A673 (cell line): Measurements from ENCODE around the gene ATP6V1G1.
"Not testable (repeated sequence)": the region's sequence is repeated elsewhere in the genome, so short reads cannot be mapped to it uniquely, and the experiment has no call there.

ENCODE experiments used
- EZH2 ChIP-seq: fragments of 200-600 bp; sonication (generic); IDR thresholded peaks from 2 replicates; pipeline ENCODE4 v1.6.1; 2017; ENCODE audit warnings: borderline replicate concordance, low read depth, mild to moderate bottlenecking, mixed read lengths, antibody characterized with exemption, low read length; ENCODE audit not compliant: poor library complexity, severe bottlenecking
- TF ChIP-seq, protein P1 (sequence below): fragments of 300-800, 200-600 bp; sonication (generic); conservative IDR thresholded peaks from 2 replicates; pipeline ENCODE4 v1.5.1; 2017; ENCODE audit warnings: low read depth, mild to moderate bottlenecking, antibody characterized with exemption, low read length, moderate library complexity, mixed read lengths

- TF ChIP-seq, protein P1, sequence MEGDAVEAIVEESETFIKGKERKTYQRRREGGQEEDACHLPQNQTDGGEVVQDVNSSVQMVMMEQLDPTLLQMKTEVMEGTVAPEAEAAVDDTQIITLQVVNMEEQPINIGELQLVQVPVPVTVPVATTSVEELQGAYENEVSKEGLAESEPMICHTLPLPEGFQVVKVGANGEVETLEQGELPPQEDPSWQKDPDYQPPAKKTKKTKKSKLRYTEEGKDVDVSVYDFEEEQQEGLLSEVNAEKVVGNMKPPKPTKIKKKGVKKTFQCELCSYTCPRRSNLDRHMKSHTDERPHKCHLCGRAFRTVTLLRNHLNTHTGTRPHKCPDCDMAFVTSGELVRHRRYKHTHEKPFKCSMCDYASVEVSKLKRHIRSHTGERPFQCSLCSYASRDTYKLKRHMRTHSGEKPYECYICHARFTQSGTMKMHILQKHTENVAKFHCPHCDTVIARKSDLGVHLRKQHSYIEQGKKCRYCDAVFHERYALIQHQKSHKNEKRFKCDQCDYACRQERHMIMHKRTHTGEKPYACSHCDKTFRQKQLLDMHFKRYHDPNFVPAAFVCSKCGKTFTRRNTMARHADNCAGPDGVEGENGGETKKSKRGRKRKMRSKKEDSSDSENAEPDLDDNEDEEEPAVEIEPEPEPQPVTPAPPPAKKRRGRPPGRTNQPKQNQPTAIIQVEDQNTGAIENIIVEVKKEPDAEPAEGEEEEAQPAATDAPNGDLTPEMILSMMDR = not testable (repeated sequence)
- not testable (repeated sequence) for TF ChIP-seq EZH2
Observed at GRCh38 chr9:114578134-114578533, 9.4 kb upstream of the ATP6V1G1 start.
